ENCODE measurements around the gene ASGR2. TPM values are rescaled to one million over a fixed set of nuclear protein-coding genes. Genes with fewer than 3 reads are reported as not detected.

The ASGR2 gene
- polyA plus RNA-seq, 1 donor from 2014 or later, result not detected

DNA sequence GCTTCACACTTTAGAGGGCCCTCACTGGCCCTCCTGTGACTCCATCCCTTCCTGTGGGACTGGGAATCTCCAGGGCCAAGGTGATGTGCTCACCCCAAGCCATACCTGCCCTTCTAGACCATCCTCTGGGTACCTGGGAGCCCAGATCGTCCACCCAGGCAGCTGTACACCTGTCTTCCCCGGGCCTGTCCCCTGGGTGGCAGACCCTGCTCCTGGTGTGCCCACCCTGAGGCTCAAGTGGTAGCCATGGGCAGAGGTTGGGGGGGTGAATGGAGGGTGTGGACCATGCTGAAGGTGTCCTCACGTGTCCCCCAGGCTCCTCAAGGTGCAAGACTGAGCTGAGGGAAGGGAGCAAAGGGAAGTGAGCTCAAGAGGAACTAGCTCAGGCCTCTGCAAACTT is 43.9 kb downstream of the ASGR2 start:
- no peak overlapping the region for H2AFZ ChIP-seq (ENCODE audit: low read depth, low read length)
- no peak overlapping the region for H3K4me3 ChIP-seq (ENCODE audit: low read length)
- TF ChIP-seq SMC3 (conservative IDR thresholded peaks at IDR 0.05; ENCODE audit: poor library complexity) (no peak), EZH2 (IDR thresholded peaks at IDR 0.05; ENCODE audit: borderline replicate concordance, insufficient read depth, low read length, poor library complexity, severe bottlenecking) (no peak), EP300 (conservative IDR thresholded peaks at IDR 0.05; ENCODE audit: poor library complexity, severe bottlenecking) (no peak), TAF1 (IDR thresholded peaks at IDR 0.05; ENCODE audit: low read depth) (no peak), MXI1 (conservative IDR thresholded peaks at IDR 0.05; ENCODE audit: poor library complexity, severe bottlenecking) (no peak)
- TF ChIP-seq, protein P1, sequence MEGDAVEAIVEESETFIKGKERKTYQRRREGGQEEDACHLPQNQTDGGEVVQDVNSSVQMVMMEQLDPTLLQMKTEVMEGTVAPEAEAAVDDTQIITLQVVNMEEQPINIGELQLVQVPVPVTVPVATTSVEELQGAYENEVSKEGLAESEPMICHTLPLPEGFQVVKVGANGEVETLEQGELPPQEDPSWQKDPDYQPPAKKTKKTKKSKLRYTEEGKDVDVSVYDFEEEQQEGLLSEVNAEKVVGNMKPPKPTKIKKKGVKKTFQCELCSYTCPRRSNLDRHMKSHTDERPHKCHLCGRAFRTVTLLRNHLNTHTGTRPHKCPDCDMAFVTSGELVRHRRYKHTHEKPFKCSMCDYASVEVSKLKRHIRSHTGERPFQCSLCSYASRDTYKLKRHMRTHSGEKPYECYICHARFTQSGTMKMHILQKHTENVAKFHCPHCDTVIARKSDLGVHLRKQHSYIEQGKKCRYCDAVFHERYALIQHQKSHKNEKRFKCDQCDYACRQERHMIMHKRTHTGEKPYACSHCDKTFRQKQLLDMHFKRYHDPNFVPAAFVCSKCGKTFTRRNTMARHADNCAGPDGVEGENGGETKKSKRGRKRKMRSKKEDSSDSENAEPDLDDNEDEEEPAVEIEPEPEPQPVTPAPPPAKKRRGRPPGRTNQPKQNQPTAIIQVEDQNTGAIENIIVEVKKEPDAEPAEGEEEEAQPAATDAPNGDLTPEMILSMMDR (IDR thresholded peaks at IDR 0.05; ENCODE audit: poor library complexity, severe bottlenecking), result no peak
- TF ChIP-seq, protein P2, sequence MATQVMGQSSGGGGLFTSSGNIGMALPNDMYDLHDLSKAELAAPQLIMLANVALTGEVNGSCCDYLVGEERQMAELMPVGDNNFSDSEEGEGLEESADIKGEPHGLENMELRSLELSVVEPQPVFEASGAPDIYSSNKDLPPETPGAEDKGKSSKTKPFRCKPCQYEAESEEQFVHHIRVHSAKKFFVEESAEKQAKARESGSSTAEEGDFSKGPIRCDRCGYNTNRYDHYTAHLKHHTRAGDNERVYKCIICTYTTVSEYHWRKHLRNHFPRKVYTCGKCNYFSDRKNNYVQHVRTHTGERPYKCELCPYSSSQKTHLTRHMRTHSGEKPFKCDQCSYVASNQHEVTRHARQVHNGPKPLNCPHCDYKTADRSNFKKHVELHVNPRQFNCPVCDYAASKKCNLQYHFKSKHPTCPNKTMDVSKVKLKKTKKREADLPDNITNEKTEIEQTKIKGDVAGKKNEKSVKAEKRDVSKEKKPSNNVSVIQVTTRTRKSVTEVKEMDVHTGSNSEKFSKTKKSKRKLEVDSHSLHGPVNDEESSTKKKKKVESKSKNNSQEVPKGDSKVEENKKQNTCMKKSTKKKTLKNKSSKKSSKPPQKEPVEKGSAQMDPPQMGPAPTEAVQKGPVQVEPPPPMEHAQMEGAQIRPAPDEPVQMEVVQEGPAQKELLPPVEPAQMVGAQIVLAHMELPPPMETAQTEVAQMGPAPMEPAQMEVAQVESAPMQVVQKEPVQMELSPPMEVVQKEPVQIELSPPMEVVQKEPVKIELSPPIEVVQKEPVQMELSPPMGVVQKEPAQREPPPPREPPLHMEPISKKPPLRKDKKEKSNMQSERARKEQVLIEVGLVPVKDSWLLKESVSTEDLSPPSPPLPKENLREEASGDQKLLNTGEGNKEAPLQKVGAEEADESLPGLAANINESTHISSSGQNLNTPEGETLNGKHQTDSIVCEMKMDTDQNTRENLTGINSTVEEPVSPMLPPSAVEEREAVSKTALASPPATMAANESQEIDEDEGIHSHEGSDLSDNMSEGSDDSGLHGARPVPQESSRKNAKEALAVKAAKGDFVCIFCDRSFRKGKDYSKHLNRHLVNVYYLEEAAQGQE (IDR thresholded peaks at IDR 0.05; ENCODE audit: borderline replicate concordance), result no peak

DNA sequence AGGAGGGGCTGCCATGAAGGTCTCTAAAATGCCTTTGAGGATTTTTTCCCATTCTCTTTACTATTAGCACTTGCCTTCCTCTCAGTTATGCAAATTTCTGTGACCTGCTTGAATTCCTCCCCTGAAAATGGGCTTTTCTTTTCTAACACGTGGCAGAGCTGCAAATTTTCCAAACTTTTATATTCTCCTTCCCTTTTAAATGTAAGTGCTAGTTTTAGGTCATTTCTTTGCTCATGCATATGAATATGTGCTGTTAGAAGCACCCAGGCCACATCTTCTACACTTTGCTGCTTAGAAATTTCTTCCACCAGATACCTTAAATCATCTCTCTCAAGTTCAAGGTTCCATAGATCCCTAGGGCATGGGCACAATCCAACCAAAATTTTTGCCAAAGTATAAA is 46.4 kb downstream of the ASGR2 start:
- no peaks in the 10 kb centered on the region for H3K27me3 ChIP-seq (ENCODE audit: insufficient read depth, low read depth, low read length)
- TF ChIP-seq, protein P2 (IDR thresholded peaks at IDR 0.05; ENCODE audit: borderline replicate concordance), result no peak
- no peak for TF ChIP-seq SMC3 (conservative IDR thresholded peaks at IDR 0.05; ENCODE audit: poor library complexity)
- no peak for TF ChIP-seq EP300 (conservative IDR thresholded peaks at IDR 0.05; ENCODE audit: poor library complexity, severe bottlenecking)
- TF ChIP-seq EZH2 (IDR thresholded peaks at IDR 0.05; ENCODE audit: borderline replicate concordance, insufficient read depth, low read length, poor library complexity, severe bottlenecking), result no peak
- no peak for TF ChIP-seq RAD21 (conservative IDR thresholded peaks at IDR 0.05)
- TF ChIP-seq POLR2AphosphoS5 (IDR thresholded peaks at IDR 0.05), result no peak
- TF ChIP-seq MXI1 (conservative IDR thresholded peaks at IDR 0.05; ENCODE audit: poor library complexity, severe bottlenecking), result no peak
- TF ChIP-seq, protein P1 (IDR thresholded peaks at IDR 0.05; ENCODE audit: poor library complexity, severe bottlenecking), result no peak
- H3K36me3 ChIP-seq (ENCODE audit: insufficient read depth, low read length), result no peaks in the 10 kb centered on the region
- H3K4me3 ChIP-seq (ENCODE audit: low read length), result no peak overlapping the region
- no peaks in the 10 kb centered on the region for H3F3A ChIP-seq (ENCODE audit: insufficient read depth, low read length, poor library complexity, severe bottlenecking)
- H3K9me2 ChIP-seq (ENCODE audit: insufficient read depth, low read length), result no peaks in the 10 kb centered on the region
- H3K4me2 ChIP-seq (ENCODE audit: low read length), result no peak overlapping the region
- H3K27ac ChIP-seq (ENCODE audit: low read length), result no peak overlapping the region
- H3K9me3 ChIP-seq (ENCODE audit: low read length), result no peaks in the 10 kb centered on the region
- H2AFZ ChIP-seq (ENCODE audit: low read depth, low read length), result no peak overlapping the region
- H3K79me2 ChIP-seq (replicated peaks; ENCODE audit: insufficient read depth, low read length), result no peaks in the 10 kb centered on the region
- H4K20me1 ChIP-seq (ENCODE audit: insufficient read depth), result no peaks in the 10 kb centered on the region
- no peak overlapping the region for H3K9ac ChIP-seq (ENCODE audit: low read length)

More for the DNA sequence above, 43.9 kb downstream of the ASGR2 start:
- Histone ChIP-seq H3K9me3 (ENCODE audit: low read length) (no peaks in the 10 kb centered on the region), H3K9ac (ENCODE audit: low read length) (no peak overlapping the region), H3K9me2 (ENCODE audit: insufficient read depth, low read length) (no peaks in the 10 kb centered on the region), H3K4me2 (ENCODE audit: low read length) (no peak overlapping the region), H3F3A (ENCODE audit: insufficient read depth, low read length, poor library complexity, severe bottlenecking) (no peaks in the 10 kb centered on the region), H4K20me1 (ENCODE audit: insufficient read depth) (no peaks in the 10 kb centered on the region), H3K79me2 (replicated peaks; ENCODE audit: insufficient read depth, low read length) (no peaks in the 10 kb centered on the region), H3K36me3 (ENCODE audit: insufficient read depth, low read length) (no peaks in the 10 kb centered on the region), H3K27ac (ENCODE audit: low read length) (no peak overlapping the region), H3K27me3 (ENCODE audit: insufficient read depth, low read depth, low read length) (no peaks in the 10 kb centered on the region)
